ENCODE data around the gene KCTD13. TPM values are rescaled to one million over a fixed set of nuclear protein-coding genes. Genes with fewer than 3 reads are reported as not detected.
"Not testable (repeated sequence)": the region's sequence is repeated elsewhere in the genome, so short reads cannot be mapped to it uniquely, and the experiment has no call there.

The KCTD13 gene
- total RNA-seq, 1 donor from 2014 or later, result 19.3 TPM

GRCh38 chr16:29875206-29875605 is 50.8 kb downstream of the KCTD13 start:
- no peak for DNase-seq (ENCODE audit: low spot score)
- no peak overlapping the region for H3K4me3 Mint-ChIP-seq (ENCODE audit: unreplicated experiment)

GRCh38 chr16:29873319-29873718 is 52.7 kb downstream of the KCTD13 start:
- H3K4me1 Mint-ChIP-seq (ENCODE audit: low read depth), result peaks cover 10% of the 10 kb centered on the region
- no peak overlapping the region for H3K27ac Mint-ChIP-seq (ENCODE audit: unreplicated experiment)
- peaks cover 23% of the 10 kb centered on the region for H3K27me3 Mint-ChIP-seq (ENCODE audit: low read depth)
- no peak overlapping the region for H3K4me3 Mint-ChIP-seq (ENCODE audit: unreplicated experiment)
- peak; percentile 90 for DNase-seq (ENCODE audit: low spot score)
- peaks cover 5% of the 10 kb centered on the region for H3K36me3 Mint-ChIP-seq (ENCODE audit: low read depth)
- no peaks in the 10 kb centered on the region for H3K9me3 Mint-ChIP-seq (ENCODE audit: low read depth)
- no peak for TF ChIP-seq CTCF (IDR thresholded peaks at IDR 0.05)

More at GRCh38 chr16:29875206-29875605, 50.8 kb downstream of the KCTD13 start:
- Mint-ChIP-seq H3K4me1 (ENCODE audit: low read depth) (peaks cover 10% of the 10 kb centered on the region), H3K27ac (ENCODE audit: unreplicated experiment) (no peak overlapping the region), H3K9me3 (ENCODE audit: low read depth) (no peaks in the 10 kb centered on the region), H3K36me3 (ENCODE audit: low read depth) (peaks cover 5% of the 10 kb centered on the region), H3K27me3 (ENCODE audit: low read depth) (peaks cover 23% of the 10 kb centered on the region)
- TF ChIP-seq CTCF (IDR thresholded peaks at IDR 0.05), result no peak

GRCh38 chr16:29871822-29872546 is 54.0 kb downstream of the KCTD13 start:
- no peaks in the 10 kb centered on the region for H3K9me3 Mint-ChIP-seq (ENCODE audit: low read depth)
- H3K27me3 Mint-ChIP-seq (ENCODE audit: low read depth), result peaks cover 11% of the 10 kb centered on the region
- H3K27ac Mint-ChIP-seq (ENCODE audit: unreplicated experiment), result no peak overlapping the region
- H3K4me3 Mint-ChIP-seq (ENCODE audit: unreplicated experiment), result no peak overlapping the region
- no peak for DNase-seq (ENCODE audit: low spot score)
- peaks cover 1% of the 10 kb centered on the region for H3K4me1 Mint-ChIP-seq (ENCODE audit: low read depth)
- no peak for TF ChIP-seq CTCF (IDR thresholded peaks at IDR 0.05)
- no peaks in the 10 kb centered on the region for H3K36me3 Mint-ChIP-seq (ENCODE audit: low read depth)

GRCh38 chr16:29869067-29869466 is 57.0 kb downstream of the KCTD13 start:
- DNase-seq (ENCODE audit: low spot score); H3K27me3 Mint-ChIP-seq (ENCODE audit: low read depth); H3K4me3 Mint-ChIP-seq (ENCODE audit: unreplicated experiment); H3K4me1 Mint-ChIP-seq (ENCODE audit: low read depth); H3K27ac Mint-ChIP-seq (ENCODE audit: unreplicated experiment); H3K9me3 Mint-ChIP-seq (ENCODE audit: low read depth); H3K36me3 Mint-ChIP-seq (ENCODE audit: low read depth): not testable (repeated sequence)

GRCh38 chr16:29868396-29869009 is 57.5 kb downstream of the KCTD13 start:
- no peaks in the 10 kb centered on the region for H3K9me3 Mint-ChIP-seq (ENCODE audit: low read depth)
- H3K27me3 Mint-ChIP-seq (ENCODE audit: low read depth), result no peaks in the 10 kb centered on the region
- peaks cover under 1% of the 10 kb centered on the region for H3K4me1 Mint-ChIP-seq (ENCODE audit: low read depth)
- no peak overlapping the region for H3K27ac Mint-ChIP-seq (ENCODE audit: unreplicated experiment)
- H3K4me3 Mint-ChIP-seq (ENCODE audit: unreplicated experiment), result no peak overlapping the region
- no peak for TF ChIP-seq CTCF (IDR thresholded peaks at IDR 0.05)
- peak; percentile 88 for DNase-seq (ENCODE audit: low spot score)
- no peaks in the 10 kb centered on the region for H3K36me3 Mint-ChIP-seq (ENCODE audit: low read depth)
